OCI-LY7 (cell line): ENCODE data around the gene NEB. TPM values are rescaled to one million over a fixed set of nuclear protein-coding genes. Genes with fewer than 3 reads are reported as not detected.

Source experiments
- BruUV-seq: library from RNA; stranded (reverse); fragments of 400-500 nt; replicated peaks from 2 replicates; lab custom pipeline; 2021; lab: Mats Ljungman, UMichigan
- CTCF ChIA-PET: fragments of 300-600 bp; sonication (Branson Sonifier 250); formaldehyde crosslinking; loops from one replicate; lab custom pipeline; 2022; ENCODE audit warnings: antibody characterized with exemption; ENCODE audit not compliant: unreplicated experiment; lab: Charles Lee
- POLR2A ChIA-PET: fragments of 300-600 bp; sonication (Branson Sonifier 250); formaldehyde crosslinking; loops from one replicate; lab custom pipeline; 2022; ENCODE audit warnings: antibody characterized with exemption; lab: Charles Lee
- DNase-seq: peaks from one replicate; pipeline ENCODE4 v3.0.0-alpha.2; 2015; ENCODE audit warnings: low spot score
- H2AFZ ChIP-seq: fragments of 200-600 bp; sonication (generic), shearing (Covaris generic); 2 replicates; pipeline ENCODE4 v1.6.1; 2014; ENCODE audit warnings: mild to moderate bottlenecking, antibody characterized with exemption, low read length, moderate library complexity
- H3K27ac ChIP-seq: fragments of 200-600 bp; sonication (generic); 2 replicates; pipeline ENCODE4 v1.5.1; 2014; ENCODE audit warnings: mixed run types, low read depth, mild to moderate bottlenecking, moderate library complexity, low read length, inconsistent platforms; ENCODE audit not compliant: poor library complexity, severe bottlenecking
- H3K36me3 ChIP-seq: fragments of 200-600 bp; sonication (generic); 2 replicates; pipeline ENCODE4 v1.6.1; 2014; ENCODE audit warnings: mild to moderate bottlenecking, antibody characterized with exemption, low read length, moderate library complexity, mixed read lengths; ENCODE audit not compliant: insufficient read depth
- H3K4me1 ChIP-seq: fragments of 200-600 bp; sonication (generic); 2 replicates; pipeline ENCODE4 v1.5.1; 2014; ENCODE audit warnings: mild to moderate bottlenecking, low read length; ENCODE audit not compliant: insufficient read depth, poor library complexity, severe bottlenecking
- H3K4me2 ChIP-seq: fragments of 200-600 bp; sonication (generic); 2 replicates; pipeline ENCODE4 v1.6.1; 2014; ENCODE audit warnings: mild to moderate bottlenecking, low read length
- H3K4me3 ChIP-seq: fragments of 200-600 bp; sonication (generic); 2 replicates; pipeline ENCODE4 v1.5.1; 2014; ENCODE audit warnings: mild to moderate bottlenecking, low read depth, low read length; ENCODE audit not compliant: poor library complexity, severe bottlenecking
- H3K79me2 ChIP-seq: fragments of 200-600 bp; sonication (generic); 2 replicates; pipeline ENCODE4 v1.6.1; 2016; ENCODE audit warnings: low read depth, mild to moderate bottlenecking, low read length, moderate library complexity, mixed read lengths; ENCODE audit not compliant: insufficient read depth
- H3K9me2 ChIP-seq: fragments of 200-600 bp; sonication (generic); 2 replicates; pipeline ENCODE4 v1.6.1; 2016; ENCODE audit warnings: mild to moderate bottlenecking, low read length, mixed read lengths; ENCODE audit not compliant: insufficient read depth
- H3K9me3 ChIP-seq: fragments of 200-600 bp; sonication (generic); 2 replicates; pipeline ENCODE4 v1.6.1; 2014; ENCODE audit warnings: mild to moderate bottlenecking, mixed run types, low read length, mixed read lengths
- H4K20me1 ChIP-seq: fragments of 200-600 bp; sonication (generic); 2 replicates; pipeline ENCODE4 v1.6.1; 2014; ENCODE audit warnings: mild to moderate bottlenecking, antibody characterized with exemption, low read length, moderate library complexity, mixed read lengths; ENCODE audit not compliant: insufficient read depth
- EZH2phosphoT487 ChIP-seq: fragments of 200-600 bp; sonication (generic); IDR thresholded peaks from 2 replicates; pipeline ENCODE4 v1.6.1; 2018; ENCODE audit warnings: low read depth, borderline replicate concordance, mild to moderate bottlenecking, mixed run types, antibody characterized with exemption, low read length, moderate library complexity, mixed read lengths
- intact Hi-C: fragments of 100-400 bp; cut with micrococcal nuclease; formaldehyde crosslinking; loops from one replicate; pipeline ENCODE4 v1.10.0; 2022; ENCODE audit not compliant: unreplicated experiment
- total RNA-seq, 2 experiments: library from RNA; depleted of rRNA in 1 of 2; stranded (reverse); fragments of >200 nt in 1 of 2; shearing (Covaris generic) in 1 of 2; gene quantifications; 2 replicates each; pipeline ENCODE4 v1.2.3, GENCODE V29; 2014 to 2022
- TF ChIP-seq, protein P1 (sequence below): fragments of 200-600 bp; sonication (generic); conservative IDR thresholded peaks from 2 replicates; pipeline ENCODE4 v1.5.1; 2014; ENCODE audit warnings: mild to moderate bottlenecking, antibody characterized with exemption, low read length, moderate library complexity, mixed read lengths

The NEB gene
- total RNA-seq, 2 experiments from 2014 or later: 0.04 to 0.38 TPM

DNA sequence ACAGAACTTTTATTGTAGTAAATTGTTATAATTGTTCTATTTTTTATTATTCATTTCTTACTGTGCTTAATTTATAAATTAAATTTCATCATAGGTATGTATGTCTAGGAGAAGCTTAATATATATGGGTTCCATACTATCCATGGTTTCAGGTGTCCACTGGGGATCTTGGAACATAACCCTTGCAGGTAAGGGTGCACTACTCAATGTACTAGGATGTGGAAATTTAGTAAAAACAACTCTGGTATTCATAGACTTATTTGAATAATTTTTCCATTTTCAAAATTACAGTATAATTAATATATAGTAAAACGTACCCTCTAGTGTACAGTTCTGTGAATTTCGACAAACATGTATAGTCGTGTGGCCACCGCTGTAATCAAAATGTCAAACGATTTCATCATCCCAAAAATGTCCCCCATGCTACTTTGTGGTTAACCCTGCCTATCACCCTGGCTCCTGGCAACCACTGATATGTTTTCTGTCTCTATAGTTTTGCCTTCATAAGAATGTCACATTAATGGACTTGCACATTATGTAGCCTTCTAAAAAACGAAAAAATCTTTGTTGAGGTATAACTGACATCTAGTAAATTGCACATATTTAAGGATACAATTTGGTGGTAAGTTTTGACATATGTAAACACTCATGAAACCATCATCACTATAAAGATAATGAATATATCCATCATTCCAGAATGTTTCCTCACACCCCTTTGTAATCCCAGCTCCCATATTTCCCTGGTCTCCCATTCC lies 48.3 kb upstream of the NEB start:
- no peaks in the 10 kb centered on the region for H3K9me2 ChIP-seq
- 0 out of 2 replicates have a peak, but pooled peaks cover 4% of the 10 kb centered on the region for H3K9me3 ChIP-seq
- peaks cover 18% of the 10 kb centered on the region for H3K36me3 ChIP-seq
- BruUV-seq: no TSS peak
- H4K20me1 ChIP-seq: no peaks in the 10 kb centered on the region
- TF ChIP-seq EZH2phosphoT487: no peak
- TF ChIP-seq, protein P1, sequence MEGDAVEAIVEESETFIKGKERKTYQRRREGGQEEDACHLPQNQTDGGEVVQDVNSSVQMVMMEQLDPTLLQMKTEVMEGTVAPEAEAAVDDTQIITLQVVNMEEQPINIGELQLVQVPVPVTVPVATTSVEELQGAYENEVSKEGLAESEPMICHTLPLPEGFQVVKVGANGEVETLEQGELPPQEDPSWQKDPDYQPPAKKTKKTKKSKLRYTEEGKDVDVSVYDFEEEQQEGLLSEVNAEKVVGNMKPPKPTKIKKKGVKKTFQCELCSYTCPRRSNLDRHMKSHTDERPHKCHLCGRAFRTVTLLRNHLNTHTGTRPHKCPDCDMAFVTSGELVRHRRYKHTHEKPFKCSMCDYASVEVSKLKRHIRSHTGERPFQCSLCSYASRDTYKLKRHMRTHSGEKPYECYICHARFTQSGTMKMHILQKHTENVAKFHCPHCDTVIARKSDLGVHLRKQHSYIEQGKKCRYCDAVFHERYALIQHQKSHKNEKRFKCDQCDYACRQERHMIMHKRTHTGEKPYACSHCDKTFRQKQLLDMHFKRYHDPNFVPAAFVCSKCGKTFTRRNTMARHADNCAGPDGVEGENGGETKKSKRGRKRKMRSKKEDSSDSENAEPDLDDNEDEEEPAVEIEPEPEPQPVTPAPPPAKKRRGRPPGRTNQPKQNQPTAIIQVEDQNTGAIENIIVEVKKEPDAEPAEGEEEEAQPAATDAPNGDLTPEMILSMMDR: no peak
- no peak overlapping the region for H2AFZ ChIP-seq
- ChIA-PET POLR2A (interaction anchor here (0.6 kb wide), 1 partner anchor 59 kb away, joined by 3 read pairs; no protein-coding TSS in a partner anchor), CTCF (no interaction called here)
- H3K4me1 ChIP-seq: peaks cover 3% of the 10 kb centered on the region
- H3K79me2 ChIP-seq: no peaks in the 10 kb centered on the region
- no peak overlapping the region for H3K4me3 ChIP-seq
- H3K4me2 ChIP-seq: no peak overlapping the region
- DNase-seq: no peak
- intact Hi-C loops: no loop called here
- H3K27ac ChIP-seq: no peak overlapping the region

DNA sequence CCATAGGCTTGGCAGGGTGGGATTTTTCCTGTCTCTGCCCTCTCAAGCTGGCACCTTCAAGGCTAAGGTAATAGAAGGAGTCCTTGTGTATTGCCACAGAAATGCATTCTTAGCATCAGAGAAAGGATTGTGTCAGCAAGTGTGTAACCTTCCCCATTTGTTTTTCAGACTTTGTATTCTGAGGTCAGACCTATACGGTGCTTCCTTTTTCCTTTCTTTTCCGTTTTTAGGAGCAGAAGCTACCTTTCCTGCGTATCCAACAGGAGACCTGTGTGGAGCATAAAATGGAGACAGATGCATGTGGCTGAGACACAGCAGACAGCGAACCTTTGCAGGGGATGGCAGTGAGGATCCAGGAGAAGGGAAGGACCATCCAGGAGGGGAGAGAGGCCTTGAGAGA lies 47.4 kb upstream of the NEB start:
- ChIA-PET CTCF (no interaction called here), POLR2A (no interaction called here)
- TF ChIP-seq, protein P1: no peak
- no peak for TF ChIP-seq EZH2phosphoT487
- Histone ChIP-seq H3K4me3 (no peak overlapping the region), H3K36me3 (peaks cover 18% of the 10 kb centered on the region), H3K27ac (no peak overlapping the region), H3K4me2 (no peak overlapping the region), H4K20me1 (no peaks in the 10 kb centered on the region), H3K4me1 (peaks cover 3% of the 10 kb centered on the region), H2AFZ (no peak overlapping the region), H3K9me3 (0 out of 2 replicates have a peak, but pooled peaks cover 4% of the 10 kb centered on the region), H3K9me2 (no peaks in the 10 kb centered on the region), H3K79me2 (no peaks in the 10 kb centered on the region)
- no peak for DNase-seq
- intact Hi-C loops: no loop called here
- no TSS peak for BruUV-seq

DNA sequence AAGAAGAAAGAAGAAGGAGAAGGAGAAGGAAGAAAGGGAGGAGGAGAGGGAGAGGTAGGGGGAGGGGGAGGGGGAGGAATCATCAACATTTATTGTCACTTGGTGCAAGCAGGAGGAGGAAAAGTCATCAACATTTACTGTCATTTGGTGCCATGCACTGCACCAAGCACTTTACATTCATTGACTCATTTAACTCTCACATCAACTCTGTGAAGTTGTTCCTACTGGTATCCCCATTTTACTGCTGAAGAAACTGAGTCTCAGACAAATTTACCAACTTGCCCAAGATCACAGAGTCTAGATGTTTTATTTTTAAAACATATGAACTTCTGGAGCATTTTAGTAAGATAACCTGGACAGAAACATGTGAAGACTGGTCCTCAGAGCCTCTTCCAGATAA lies 46.7 kb upstream of the NEB start:
- Histone ChIP-seq H3K9me2 (no peaks in the 10 kb centered on the region), H3K9me3 (0 out of 2 replicates have a peak, but pooled peaks cover 4% of the 10 kb centered on the region), H4K20me1 (no peaks in the 10 kb centered on the region), H3K79me2 (no peaks in the 10 kb centered on the region), H3K4me1 (no peaks in the 10 kb centered on the region), H2AFZ (no peak overlapping the region), H3K36me3 (peaks cover 23% of the 10 kb centered on the region), H3K4me3 (no peak overlapping the region), H3K27ac (no peak overlapping the region), H3K4me2 (no peak overlapping the region)
- intact Hi-C loops: no loop called here
- CTCF ChIA-PET: no interaction called here
- DNase-seq: no peak
- TF ChIP-seq EZH2phosphoT487: no peak
- TF ChIP-seq, protein P1: no peak
- POLR2A ChIA-PET: no interaction called here
- no TSS peak for BruUV-seq
